Activated T-cell treated with anti-CD3 and anti-CD28 coated beads, Interleukin-2, amount 50 U/mL, for 4 hours (primary cell): Measurements from ENCODE around the gene IGF2R. TPM values are rescaled to one million over a fixed set of nuclear protein-coding genes. Genes with fewer than 3 reads are reported as not detected.

Source experiments
- total RNA-seq, 3 donors: library from RNA; stranded (reverse); gene quantifications; one replicate each; pipeline ENCODE4 v1.2.1, GENCODE V29; 2021

IGF2R gene
- total RNA-seq, 3 donors from 2014 or later: 44.9 to 65.3 (median 58.2) TPM

Other genes with a start within 250 kb of the IGF2R start
- 100 to 1,000 TPM; 103 to 108 (median 104) TPM for gene WTAP, start 241.6 kb upstream of the IGF2R start, total RNA-seq
- 10 to 100 TPM; 37.2 to 49.0 (median 44.1) TPM for gene ACAT2, start 207.0 kb upstream of the IGF2R start, total RNA-seq
- 100 to 1,000 TPM; 623 to 691 (median 686) TPM for gene TCP1, start 179.5 kb upstream of the IGF2R start, total RNA-seq
- gene MRPL18, start 178.6 kb upstream of the IGF2R start, total RNA-seq: 100 to 1,000 TPM in 2 of 3 donors, 10 to 100 TPM in 1; 99.8 to 111 (median 101) TPM
- gene PNLDC1, start 168.8 kb upstream of the IGF2R start, total RNA-seq: 1 to 10 TPM in 1 of 3 donors, under 1 TPM in 2; 0.14 to 2.0 (median 0.30) TPM
- gene MAS1, start 78.1 kb upstream of the IGF2R start, total RNA-seq: not detected
- gene SLC22A1, start 152.7 kb downstream of the IGF2R start, total RNA-seq: 1 to 10 TPM; 1.7 to 7.0 (median 4.3) TPM